ENCODE results near the gene MT1E.

- TF ChIP-seq POLR2A (IDR thresholded peaks at IDR 0.05; ENCODE audit: control extremely low read depth in 1 of 2, low read depth in 2 of 2, low read length in 2 of 2) (no peak), SP4 (IDR thresholded peaks at IDR 0.05; ENCODE audit: low read length) (no peak), KDM5A (IDR thresholded peaks at IDR 0.05; ENCODE audit: low read length) (no peak), TEAD4 (IDR thresholded peaks at IDR 0.05; ENCODE audit: low read depth, low read length) (no peak), CTCF (IDR thresholded peaks at IDR 0.05; ENCODE audit: control extremely low read depth in 1 of 3, insufficient read depth in 1 of 3, low read depth in 1 of 3, low read length in 3 of 3) (no peak), TCF12 (IDR thresholded peaks at IDR 0.05; ENCODE audit: low read depth, low read length) (no peak), HDAC6 (IDR thresholded peaks at IDR 0.05; ENCODE audit: low read depth, low read length) (no peak), POLR2AphosphoS5 (IDR thresholded peaks at IDR 0.05; ENCODE audit: low read depth, low read length) (no peak), RXRA (IDR thresholded peaks at IDR 0.05; ENCODE audit: insufficient read depth, low read depth, low read length) (no peak), RAD21 (IDR thresholded peaks at IDR 0.05 in 1 of 2, conservative IDR thresholded peaks at IDR 0.05 in 1 of 2; ENCODE audit: low read depth in 2 of 2, low read length in 2 of 2) (no peak), ZNF274 (IDR thresholded peaks at IDR 0.05; ENCODE audit: borderline replicate concordance, extremely low read depth, low read length) (no peak), SUZ12 (IDR thresholded peaks at IDR 0.05; ENCODE audit: low read length) (no peak)
- TF ChIP-seq, protein P1, sequence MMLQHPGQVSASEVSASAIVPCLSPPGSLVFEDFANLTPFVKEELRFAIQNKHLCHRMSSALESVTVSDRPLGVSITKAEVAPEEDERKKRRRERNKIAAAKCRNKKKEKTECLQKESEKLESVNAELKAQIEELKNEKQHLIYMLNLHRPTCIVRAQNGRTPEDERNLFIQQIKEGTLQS (IDR thresholded peaks at IDR 0.05; ENCODE audit: insufficient read depth, low read depth, low read length), result no peak
- TF ChIP-seq, protein P2, sequence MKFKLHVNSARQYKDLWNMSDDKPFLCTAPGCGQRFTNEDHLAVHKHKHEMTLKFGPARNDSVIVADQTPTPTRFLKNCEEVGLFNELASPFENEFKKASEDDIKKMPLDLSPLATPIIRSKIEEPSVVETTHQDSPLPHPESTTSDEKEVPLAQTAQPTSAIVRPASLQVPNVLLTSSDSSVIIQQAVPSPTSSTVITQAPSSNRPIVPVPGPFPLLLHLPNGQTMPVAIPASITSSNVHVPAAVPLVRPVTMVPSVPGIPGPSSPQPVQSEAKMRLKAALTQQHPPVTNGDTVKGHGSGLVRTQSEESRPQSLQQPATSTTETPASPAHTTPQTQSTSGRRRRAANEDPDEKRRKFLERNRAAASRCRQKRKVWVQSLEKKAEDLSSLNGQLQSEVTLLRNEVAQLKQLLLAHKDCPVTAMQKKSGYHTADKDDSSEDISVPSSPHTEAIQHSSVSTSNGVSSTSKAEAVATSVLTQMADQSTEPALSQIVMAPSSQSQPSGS (IDR thresholded peaks at IDR 0.05; ENCODE audit: low read length), result no peak
These were observed 23.7 kb downstream of the MT1E start for GRCh38 chr16:56649271-56649670.
